ENCODE data around the gene SDCCAG8. TPM values are rescaled to one million over a fixed set of nuclear protein-coding genes. Genes with fewer than 3 reads are reported as not detected.

SDCCAG8 gene
- total RNA-seq, 6 experiments from 2014 or later = 13.4 to 20.6 (median 15.6) TPM

- H3K27ac ChIP-seq = no peak overlapping the region
- peaks cover 0 to 11% (median 0%) of the 10 kb centered on the region in 4 donors for H3K36me3 ChIP-seq
- no peaks in the 10 kb centered on the region for H3K4me1 ChIP-seq
- DNase-seq (no peak), ATAC-seq (no peak)
- no peak overlapping the region for H3K4me3 ChIP-seq
- H3K9me3 ChIP-seq = no peaks in the 10 kb centered on the region
- H3K27me3 ChIP-seq = no peaks in the 10 kb centered on the region
- intact Hi-C loops (cut with DNase I) = no loop called here
- 79% methylated on average over 3 of the region's 3 CpGs for WGBS (ENCODE audit: insufficient coverage, low coverage, low lambda C conversion rate, missing lambda C conversion rate)
- TF ChIP-seq, protein P1, sequence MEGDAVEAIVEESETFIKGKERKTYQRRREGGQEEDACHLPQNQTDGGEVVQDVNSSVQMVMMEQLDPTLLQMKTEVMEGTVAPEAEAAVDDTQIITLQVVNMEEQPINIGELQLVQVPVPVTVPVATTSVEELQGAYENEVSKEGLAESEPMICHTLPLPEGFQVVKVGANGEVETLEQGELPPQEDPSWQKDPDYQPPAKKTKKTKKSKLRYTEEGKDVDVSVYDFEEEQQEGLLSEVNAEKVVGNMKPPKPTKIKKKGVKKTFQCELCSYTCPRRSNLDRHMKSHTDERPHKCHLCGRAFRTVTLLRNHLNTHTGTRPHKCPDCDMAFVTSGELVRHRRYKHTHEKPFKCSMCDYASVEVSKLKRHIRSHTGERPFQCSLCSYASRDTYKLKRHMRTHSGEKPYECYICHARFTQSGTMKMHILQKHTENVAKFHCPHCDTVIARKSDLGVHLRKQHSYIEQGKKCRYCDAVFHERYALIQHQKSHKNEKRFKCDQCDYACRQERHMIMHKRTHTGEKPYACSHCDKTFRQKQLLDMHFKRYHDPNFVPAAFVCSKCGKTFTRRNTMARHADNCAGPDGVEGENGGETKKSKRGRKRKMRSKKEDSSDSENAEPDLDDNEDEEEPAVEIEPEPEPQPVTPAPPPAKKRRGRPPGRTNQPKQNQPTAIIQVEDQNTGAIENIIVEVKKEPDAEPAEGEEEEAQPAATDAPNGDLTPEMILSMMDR (IDR thresholded peaks at IDR 0.05) = no peak
- TF ChIP-seq POLR2A (IDR thresholded peaks at IDR 0.05) = no peak
Observed at GRCh38 chr1:243322326-243322725, 66.5 kb downstream of the SDCCAG8 start.

DNA sequence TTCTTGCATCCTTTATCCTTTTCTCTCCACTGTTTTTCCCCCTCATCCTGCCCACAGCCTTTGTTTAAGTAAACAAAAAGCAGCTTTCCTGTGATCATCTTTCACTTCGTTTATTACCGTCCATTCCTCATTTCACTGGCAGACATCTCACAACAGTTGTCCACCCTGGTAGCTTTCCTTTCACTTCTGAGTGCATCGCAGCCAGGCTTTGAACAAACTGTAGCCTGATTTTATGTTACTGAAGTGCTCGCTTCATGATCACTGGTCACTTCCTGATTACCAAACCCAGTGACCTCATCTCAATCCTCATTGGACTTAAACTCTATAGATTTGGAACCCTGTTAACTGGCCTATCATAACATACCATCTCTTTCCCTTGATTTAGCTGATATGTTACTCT, 67.7 kb downstream of the SDCCAG8 start:
- intact Hi-C loops (cut with DNase I) = no loop called here

GRCh38 chr1:243325305-243325890, 69.6 kb downstream of the SDCCAG8 start:
- ATAC-seq = peak; percentile 66 to 80 (median 75)
- H3K27ac ChIP-seq = no peak overlapping the region
- intact Hi-C loops (cut with DNase I) = no loop called here
- H3K36me3 ChIP-seq = no peaks in the 10 kb centered on the region
- no peaks in the 10 kb centered on the region for H3K9me3 ChIP-seq
- WGBS (ENCODE audit: insufficient coverage, low coverage, low lambda C conversion rate, missing lambda C conversion rate) = 0% methylated on average over 1 of the region's 1 CpG
- no peak overlapping the region for H3K4me3 ChIP-seq
- DNase-seq = no peak
- no peaks in the 10 kb centered on the region for H3K27me3 ChIP-seq
- H3K4me1 ChIP-seq = no peaks in the 10 kb centered on the region
- TF ChIP-seq POLR2A (IDR thresholded peaks at IDR 0.05) = no peak
- TF ChIP-seq, protein P1 (IDR thresholded peaks at IDR 0.05) = peak; percentile 72 to 85 (median 84)

More for the DNA sequence above, 67.7 kb downstream of the SDCCAG8 start:
- Histone ChIP-seq H3K4me3 (no peak overlapping the region), H3K27me3 (no peaks in the 10 kb centered on the region), H3K27ac (no peak overlapping the region), H3K4me1 (no peaks in the 10 kb centered on the region), H3K9me3 (no peaks in the 10 kb centered on the region), H3K36me3 (peaks cover 0 to 2% (median 0%) of the 10 kb centered on the region in 4 donors)
- DNase-seq (no peak), ATAC-seq (peak in 1 of 4 donors; percentile 16)
- TF ChIP-seq, protein P1 (IDR thresholded peaks at IDR 0.05) = no peak
- TF ChIP-seq POLR2A (IDR thresholded peaks at IDR 0.05) = no peak
- 77% methylated on average over 4 of the region's 4 CpGs for WGBS (ENCODE audit: insufficient coverage, low coverage, low lambda C conversion rate, missing lambda C conversion rate)

GRCh38 chr1:243332440-243332839, 76.6 kb downstream of the SDCCAG8 start:
- no peaks in the 10 kb centered on the region for H3K27me3 ChIP-seq
- H3K9me3 ChIP-seq = no peaks in the 10 kb centered on the region
- no peak for TF ChIP-seq POLR2A (IDR thresholded peaks at IDR 0.05)
- TF ChIP-seq, protein P1 (IDR thresholded peaks at IDR 0.05) = no peak
- peaks cover 0 to 10% (median 0%) of the 10 kb centered on the region in 4 donors for H3K36me3 ChIP-seq
- no peak overlapping the region for H3K4me3 ChIP-seq
- ATAC-seq (no peak), DNase-seq (no peak)
- intact Hi-C loops (cut with DNase I) = loop anchor here in 1 of 2 donors (10.0 kb wide), 1 partner anchor 942 kb away; no protein-coding TSS in a partner anchor
- WGBS (ENCODE audit: insufficient coverage, low coverage, low lambda C conversion rate, missing lambda C conversion rate) = 86% methylated on average over 6 of the region's 18 CpGs
- H3K27ac ChIP-seq = no peak overlapping the region
- no peaks in the 10 kb centered on the region for H3K4me1 ChIP-seq
